Vagina (tissue), 2 donors: Measurements from ENCODE around the gene ITLN1.

Source experiments
- POLR2A ChIP-seq, 2 donors: fragments of 450-650 bp; IDR thresholded peaks; one replicate each; pipeline ENCODE4 v1.6.1; 2017; ENCODE audit warnings: antibody characterized with exemption in 2 of 2, mild to moderate bottlenecking in 2 of 2, moderate library complexity in 2 of 2
- POLR2AphosphoS5 ChIP-seq, 2 donors: sonication (generic); formaldehyde crosslinking; IDR thresholded peaks; one replicate each; pipeline ENCODE4 v1.9.0; 2017; ENCODE audit warnings: antibody characterized with exemption in 2 of 2, mild to moderate bottlenecking in 2 of 2, low read depth in 1 of 2; ENCODE audit not compliant: insufficient read depth in 1 of 2
- TF ChIP-seq, protein P1 (sequence below), 3 experiments: fragments of 450-650 bp in 2 of 3; fragments of 200-600 bp in 1 of 3; sonication (generic) in 1 of 3; IDR thresholded peaks; one replicate each; pipeline ENCODE4 v1.5.1; 2017 to 2019; ENCODE audit warnings: antibody characterized with exemption in 3 of 3, mild to moderate bottlenecking in 2 of 3, moderate library complexity in 2 of 3

GRCh38 chr1:160865337-160865736 lies 19.6 kb downstream of the ITLN1 start:
- TF ChIP-seq, protein P1, sequence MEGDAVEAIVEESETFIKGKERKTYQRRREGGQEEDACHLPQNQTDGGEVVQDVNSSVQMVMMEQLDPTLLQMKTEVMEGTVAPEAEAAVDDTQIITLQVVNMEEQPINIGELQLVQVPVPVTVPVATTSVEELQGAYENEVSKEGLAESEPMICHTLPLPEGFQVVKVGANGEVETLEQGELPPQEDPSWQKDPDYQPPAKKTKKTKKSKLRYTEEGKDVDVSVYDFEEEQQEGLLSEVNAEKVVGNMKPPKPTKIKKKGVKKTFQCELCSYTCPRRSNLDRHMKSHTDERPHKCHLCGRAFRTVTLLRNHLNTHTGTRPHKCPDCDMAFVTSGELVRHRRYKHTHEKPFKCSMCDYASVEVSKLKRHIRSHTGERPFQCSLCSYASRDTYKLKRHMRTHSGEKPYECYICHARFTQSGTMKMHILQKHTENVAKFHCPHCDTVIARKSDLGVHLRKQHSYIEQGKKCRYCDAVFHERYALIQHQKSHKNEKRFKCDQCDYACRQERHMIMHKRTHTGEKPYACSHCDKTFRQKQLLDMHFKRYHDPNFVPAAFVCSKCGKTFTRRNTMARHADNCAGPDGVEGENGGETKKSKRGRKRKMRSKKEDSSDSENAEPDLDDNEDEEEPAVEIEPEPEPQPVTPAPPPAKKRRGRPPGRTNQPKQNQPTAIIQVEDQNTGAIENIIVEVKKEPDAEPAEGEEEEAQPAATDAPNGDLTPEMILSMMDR (IDR thresholded peaks at IDR 0.05) = no peak
- no peak for TF ChIP-seq POLR2AphosphoS5 (IDR thresholded peaks at IDR 0.05; ENCODE audit: insufficient read depth in 1 of 2, low read depth in 1 of 2)
- no peak for TF ChIP-seq POLR2A (IDR thresholded peaks at IDR 0.05)
